GM19099 (cell line): ENCODE results near the gene NXPE3.
A peak's percentile ranks its signal among the peaks of the same experiment; 100 is the strongest.

Experiments used
- POLR2A ChIP-seq: IDR thresholded peaks from 3 replicates; pipeline ENCODE4 v1.6.1; 2011; ENCODE audit warnings: low read depth; ENCODE audit not compliant: insufficient read length; ENCODE audit errors: extremely low read depth

Gene NXPE3

DNA sequence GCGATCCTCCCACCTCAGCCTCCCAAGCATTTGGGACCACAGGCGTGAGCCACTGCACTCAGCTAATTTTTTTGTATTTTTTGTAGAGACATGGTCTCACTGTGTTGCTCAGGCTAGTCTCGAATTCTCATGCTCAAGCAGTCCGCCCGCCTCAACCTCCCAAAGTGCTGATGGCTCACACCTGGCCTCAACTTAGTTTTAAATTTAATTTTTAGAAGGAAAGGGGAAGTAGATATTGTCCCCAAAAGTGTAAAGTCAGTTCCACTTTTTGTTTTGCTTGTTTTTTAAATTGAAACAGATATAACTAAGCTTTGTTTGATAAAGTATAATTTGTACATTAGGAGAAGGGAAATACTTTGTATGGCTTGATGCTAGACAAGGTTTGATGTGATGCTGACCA, 39.0 kb downstream of the NXPE3 start:
- TF ChIP-seq POLR2A, result no peak

DNA sequence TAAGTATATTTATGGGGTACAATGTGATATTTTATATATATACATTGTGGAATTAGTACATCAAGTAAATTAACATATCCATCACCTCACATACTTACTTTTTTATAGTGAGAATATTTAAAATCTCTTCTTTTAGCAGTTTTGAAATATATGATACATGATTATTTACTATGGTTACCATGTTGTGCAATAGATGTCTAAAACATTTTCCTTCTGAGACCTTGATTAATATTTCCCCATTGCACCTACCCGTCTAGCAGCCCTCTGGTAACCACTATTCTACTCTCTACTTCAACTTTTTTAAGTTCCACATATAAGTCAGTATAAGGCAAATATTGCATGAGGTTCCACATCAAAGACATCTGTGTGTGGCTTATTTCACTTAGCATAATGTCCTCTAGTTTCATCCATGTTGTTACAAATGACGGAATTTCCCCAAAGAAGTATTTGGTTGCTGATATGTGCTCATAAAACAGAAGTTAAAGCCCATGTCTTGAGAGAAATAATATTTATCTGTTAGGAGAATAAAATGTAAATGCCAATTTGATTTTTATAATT, 40.7 kb downstream of the NXPE3 start:
- no peak for TF ChIP-seq POLR2A

DNA sequence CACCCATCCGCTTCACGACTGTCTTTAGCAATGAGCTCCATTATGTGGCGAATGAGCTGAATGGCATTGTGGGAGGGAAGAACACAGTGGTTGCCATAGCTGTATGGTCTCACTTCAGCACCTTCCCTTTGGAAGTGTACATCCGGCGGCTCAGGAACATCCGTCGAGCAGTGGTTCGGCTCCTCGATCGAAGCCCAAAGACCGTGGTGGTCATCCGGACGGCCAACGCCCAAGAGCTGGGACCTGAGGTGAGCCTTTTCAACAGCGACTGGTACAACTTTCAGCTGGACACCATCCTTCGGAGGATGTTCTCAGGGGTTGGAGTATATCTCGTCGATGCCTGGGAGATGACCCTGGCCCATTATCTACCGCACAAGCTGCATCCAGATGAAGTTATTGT, 42.5 kb downstream of the NXPE3 start:
- TF ChIP-seq POLR2A, result no peak

DNA sequence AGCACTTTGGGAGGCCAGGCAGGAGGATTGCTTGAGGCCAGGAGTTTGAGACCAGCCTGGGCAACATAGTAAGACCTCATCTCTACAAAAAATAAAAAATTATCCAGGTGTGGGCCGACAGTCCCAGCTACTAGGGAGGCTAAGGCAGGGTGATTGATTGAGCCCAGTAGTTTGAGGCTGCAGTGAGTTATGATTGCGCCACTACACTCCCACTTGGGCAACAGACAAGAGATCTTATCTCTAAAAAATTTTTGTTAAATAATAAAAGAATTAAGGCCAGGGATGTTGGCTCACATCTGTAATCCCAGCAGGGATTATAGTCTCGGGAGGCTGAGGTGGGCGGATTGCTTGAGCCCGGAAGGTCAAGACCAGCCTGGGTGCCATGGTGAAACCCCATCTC, 44.5 kb downstream of the NXPE3 start:
- TF ChIP-seq POLR2A, result no peak

DNA sequence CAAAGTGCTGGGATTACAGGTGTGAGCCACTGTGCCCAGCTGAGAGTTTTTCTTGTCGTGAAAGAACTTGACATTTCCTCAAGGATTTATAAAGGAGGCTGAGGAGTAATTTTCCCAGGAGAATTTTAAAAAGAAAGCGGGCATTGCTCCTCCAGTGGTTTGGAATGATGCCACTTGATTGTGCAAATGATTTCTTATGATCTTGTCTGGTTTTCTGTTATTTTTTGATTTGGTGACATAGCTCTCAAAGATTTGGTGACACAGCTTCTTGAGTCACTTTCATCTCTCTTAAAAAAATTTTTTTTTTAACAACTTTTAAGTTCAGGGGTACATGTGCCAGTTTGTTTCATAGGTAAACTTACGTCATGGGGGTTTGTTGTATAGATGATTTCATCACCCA, 45.7 kb downstream of the NXPE3 start:
- no peak for TF ChIP-seq POLR2A

DNA sequence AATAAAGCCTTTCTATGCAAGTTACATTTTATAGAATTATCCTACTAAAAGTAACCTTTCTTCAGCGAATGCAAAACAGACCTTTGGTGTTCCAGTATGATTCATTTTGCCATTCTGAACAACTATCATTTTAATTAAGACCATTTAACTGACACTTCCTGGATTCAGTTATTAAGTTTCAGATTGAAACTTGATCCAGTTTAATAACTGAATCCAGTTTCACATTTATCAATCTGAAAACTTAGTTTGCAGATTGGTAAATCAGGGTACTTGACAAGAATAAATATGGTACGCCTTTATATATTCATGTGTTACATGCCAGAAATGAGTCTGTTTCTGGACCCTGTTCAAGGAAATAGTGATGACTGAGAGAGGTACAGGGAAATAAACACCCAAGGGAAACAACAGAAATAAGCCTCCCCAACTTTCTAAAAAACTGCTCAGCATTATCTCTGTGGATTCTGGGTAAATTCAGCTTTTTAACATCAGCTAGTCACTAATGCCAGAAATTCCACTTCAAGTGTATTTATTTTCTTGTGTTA, 47.0 kb downstream of the NXPE3 start:
- no peak for TF ChIP-seq POLR2A

DNA sequence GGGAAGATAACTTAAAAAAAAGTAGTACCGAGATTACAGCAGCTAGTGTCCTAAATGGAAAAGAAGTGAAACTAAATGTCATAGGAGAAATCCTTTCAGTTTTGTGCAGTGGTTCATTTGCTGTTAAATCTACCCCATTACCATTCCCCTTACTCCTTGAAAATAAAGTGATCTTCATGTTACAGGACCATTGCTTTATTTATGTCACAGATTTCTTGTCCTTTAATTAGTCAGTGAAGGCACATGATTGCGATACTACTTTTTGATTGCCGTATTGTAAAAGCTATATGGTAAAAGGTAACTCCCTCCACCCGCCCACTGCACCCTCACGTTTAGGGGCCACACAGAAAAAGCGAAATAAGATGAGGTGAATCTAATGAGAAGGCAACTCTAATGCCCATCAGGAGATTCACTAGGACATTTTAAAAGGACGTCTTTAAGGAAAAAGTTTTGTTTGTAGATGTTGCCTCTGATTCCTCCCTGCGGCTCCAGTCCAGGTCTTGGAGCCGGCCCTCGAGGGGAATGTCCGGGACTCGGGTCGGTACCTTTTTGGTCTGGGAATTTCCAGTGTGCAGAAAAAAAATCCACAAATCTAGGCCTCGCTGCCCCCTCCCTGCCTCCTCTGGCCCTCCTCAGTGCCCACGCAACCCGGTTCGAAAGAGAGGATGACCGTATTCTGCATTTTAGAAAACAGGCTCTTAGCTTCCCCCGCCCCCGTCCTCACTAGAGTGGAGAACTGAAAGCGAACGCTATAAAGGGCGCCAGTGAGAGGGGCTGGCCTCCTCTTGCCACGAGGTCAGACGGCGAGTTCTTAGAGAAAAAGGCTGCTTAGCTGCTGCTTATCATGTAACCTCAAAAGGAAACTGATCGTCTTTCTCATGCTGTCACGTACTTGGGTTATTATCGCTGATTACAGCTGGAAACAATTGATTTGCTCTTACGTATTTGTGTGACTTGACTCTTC, 48.5 kb downstream of the NXPE3 start:
- peak; percentile 92 for TF ChIP-seq POLR2A

DNA sequence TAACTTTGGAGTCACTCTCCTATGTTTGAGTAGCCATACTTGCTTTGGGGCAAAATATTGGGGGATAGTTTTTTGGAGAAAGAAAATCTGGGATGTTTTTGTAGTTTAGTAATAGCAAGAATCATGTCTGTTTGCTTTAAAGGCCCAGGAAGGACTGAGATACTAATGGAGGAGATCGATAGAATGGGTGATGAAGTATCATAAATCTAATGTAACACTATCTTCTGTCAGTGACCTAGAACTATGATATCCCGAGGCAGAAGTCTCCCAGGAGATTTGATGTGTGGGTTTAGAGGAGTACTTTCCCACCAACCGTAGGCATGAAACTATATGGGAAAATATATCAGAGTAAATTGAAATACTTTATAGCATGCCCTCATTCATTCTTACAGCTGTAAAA, 49.3 kb downstream of the NXPE3 start:
- TF ChIP-seq POLR2A, result no peak

DNA sequence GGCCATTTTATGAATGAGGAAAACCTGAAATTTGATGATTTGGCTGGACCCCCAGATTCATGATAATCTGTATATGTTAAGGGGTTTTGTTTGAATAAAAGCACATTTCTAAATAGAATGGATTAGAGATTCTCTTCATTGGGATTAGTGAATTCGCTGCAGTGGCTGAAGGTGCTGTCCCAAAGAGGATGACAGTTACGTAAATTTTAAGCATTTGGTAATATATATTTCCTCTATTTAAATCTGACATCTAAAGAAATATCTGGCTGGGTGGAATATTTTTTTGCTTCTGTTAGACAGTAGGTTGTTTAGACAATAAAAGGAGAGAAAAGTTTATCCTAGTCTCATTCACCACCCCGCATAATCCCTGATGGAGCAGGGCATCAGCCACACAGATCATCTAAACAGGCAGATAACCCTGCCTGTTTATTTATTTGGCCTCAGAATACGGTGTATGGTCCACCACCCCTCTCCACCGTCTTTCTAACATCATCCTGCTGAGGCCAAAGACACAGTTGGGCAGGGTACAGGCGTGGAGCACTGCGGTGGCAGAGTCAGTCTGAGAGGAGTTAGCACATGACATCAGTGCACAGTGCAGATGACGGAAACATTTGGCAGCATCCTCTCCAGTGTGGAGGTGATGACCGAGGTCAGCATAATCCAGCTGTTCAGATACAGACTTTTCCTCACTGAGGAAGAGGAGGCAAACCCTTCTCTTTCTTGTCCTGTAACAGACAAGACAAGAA, 49.9 kb downstream of the NXPE3 start:
- peak; percentile 50 for TF ChIP-seq POLR2A

DNA sequence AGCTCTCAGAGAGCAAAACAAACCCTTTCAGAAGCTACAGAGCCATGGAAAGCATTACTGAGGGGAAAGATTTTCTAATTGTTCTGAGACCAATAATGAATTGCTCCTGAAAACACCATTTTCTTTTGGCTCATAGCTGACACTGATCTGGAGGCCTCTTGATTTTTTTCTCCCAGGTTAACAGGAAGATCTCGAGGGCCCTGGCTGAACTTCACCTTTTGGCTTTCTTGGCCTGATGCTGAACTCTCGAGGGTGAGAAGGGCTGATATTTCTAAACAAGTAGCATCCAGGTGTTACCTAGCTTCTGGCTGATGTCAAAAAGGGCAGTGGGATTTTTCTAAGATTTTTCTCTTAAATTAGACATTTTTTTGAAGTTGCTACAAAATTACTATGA, 50.4 kb downstream of the NXPE3 start:
- no peak for TF ChIP-seq POLR2A

DNA sequence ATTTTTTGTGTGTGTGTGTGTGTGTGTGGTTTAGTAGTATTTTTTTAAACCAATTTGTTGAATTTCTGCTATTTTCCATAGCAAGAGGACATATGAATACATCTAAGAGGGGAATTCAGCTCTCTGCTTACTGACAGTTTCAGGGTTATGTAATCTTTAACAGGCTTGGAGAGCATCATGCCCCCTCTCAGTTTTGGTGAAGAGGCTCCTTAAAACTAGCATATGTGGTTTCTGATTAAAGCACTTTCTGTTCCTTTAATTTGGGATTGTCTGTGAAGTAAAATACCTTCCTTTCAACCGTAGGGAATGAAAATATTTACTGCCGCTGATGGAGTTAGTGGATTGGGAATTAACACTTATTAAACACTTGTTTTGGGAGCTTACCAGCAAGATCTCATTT, 50.9 kb downstream of the NXPE3 start:
- no peak for TF ChIP-seq POLR2A

DNA sequence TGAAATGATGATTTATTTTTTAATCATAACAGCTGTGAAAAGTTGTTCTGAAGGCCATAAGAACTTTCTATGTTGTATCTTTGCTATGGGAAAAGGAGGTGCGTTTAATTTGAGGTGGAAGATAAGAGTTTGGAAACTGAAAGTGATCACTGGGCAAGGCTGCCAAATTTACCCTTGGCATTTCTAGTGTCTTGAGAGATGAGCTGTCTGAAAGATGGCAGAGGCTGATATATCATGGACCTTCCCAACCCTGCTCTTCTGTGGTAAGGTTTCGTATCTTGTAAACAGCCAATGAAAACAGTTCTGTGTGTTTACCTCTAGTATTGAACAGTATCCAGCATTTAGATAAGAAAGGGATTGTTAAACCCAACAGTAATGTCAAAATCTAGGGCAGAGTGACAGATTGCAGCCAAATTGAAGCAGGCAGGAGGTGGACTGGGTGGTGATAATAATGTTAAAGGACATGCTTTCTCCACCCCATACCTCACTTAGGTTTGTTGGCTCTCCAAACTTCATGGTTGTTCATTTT, 54.5 kb downstream of the NXPE3 start:
- TF ChIP-seq POLR2A, result no peak

DNA sequence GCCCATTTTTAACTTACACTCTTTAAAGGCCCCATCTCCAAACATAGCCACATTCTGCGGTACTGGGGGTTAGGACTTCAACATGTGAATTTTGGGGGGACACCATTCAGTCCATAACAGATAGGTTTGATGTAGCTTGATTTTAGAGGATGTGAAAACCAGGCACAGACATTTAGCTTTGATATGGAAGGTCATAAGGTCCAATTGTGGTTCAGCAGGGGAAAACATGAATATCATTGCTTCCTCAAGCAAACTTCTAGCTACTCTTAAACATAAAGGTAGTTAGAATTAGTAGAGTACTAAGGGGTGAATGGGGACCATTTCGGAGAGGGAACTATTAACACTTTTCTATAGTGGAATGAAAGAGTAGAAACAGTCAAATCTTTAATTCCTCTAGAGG, 56.7 kb downstream of the NXPE3 start:
- no peak for TF ChIP-seq POLR2A

DNA sequence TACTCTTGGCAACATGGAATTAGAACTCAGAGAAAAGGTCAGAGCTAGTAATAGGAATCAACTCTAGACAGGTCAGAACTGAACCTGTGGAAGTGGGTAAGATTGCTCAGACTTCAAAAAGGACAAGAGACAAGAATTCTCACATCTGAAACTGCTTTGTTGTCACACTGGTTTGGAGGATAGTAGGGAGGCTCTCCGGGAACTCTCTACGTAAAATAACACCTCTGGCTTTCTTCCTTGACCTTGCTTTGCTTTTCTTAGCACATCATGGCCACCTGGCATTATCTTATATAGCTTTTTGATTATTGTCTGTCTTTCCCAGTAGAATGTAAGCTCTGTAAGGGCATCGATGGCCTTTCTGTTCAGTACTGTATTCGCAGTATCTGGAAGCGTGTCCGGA, 57.1 kb downstream of the NXPE3 start:
- no peak for TF ChIP-seq POLR2A

DNA sequence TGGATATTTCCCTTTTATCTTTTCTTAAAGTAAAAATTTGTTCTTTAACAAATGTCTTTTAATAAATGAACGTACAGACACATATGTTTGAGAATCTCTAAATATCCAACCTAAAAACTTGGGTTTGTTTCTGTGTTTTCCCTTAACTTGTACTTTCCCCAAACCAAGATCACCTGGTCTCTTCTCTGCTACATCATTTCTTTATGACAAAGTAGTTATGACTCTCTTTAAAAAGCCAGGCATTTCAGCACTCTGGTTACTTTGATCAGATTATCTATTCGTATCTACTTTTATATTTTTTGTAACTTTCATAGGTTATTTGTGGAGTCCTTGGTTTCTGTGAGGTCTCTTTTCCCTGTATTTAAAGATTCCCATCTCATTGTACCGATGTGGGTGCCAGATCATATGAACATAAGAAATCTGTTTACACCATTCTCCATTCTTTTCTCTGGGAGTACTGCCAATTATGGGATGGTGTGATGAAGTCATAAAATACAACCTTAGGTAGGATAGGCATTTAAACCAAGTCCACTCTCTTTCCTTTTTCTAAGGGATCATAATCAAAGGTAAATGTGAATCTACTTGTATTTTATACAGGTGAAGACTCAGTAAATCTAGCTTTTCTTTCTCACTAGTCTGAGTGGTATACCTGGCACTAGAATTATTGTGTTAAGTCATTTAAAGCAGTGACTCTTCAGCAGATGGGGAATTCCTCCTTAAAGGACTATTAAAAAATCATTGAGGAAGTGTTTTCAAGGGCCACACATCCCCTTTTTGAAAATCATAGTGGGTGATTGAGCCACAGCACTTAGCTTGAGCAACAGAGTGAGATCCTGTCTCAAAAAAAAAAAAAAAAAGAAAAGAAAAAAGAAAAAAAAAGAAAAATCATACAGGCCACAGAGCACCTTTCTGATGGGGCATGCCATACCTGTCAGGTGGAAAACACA, 57.9 kb downstream of the NXPE3 start:
- TF ChIP-seq POLR2A, result no peak

DNA sequence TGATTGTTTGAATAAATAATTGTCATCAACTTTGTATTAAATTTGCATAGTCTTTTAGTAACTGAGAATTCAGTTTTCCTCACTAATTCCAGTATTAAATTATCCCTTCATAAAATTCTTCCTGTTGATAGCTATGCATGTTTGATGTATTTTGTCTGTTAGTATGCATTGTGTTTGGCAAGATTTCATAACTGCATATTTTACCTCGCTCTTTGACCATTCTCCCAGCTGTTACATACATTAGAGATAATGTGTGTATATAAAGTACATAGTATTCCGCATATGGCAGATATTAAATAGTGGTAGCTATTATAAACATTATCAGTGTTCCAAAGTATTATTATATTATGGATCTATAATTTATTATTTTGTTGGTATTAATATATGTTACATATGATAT, 59.7 kb downstream of the NXPE3 start:
- no peak for TF ChIP-seq POLR2A
